Measurements from ENCODE around the gene COL17A1. TPM values are rescaled to one million over a fixed set of nuclear protein-coding genes. Genes with fewer than 3 reads are reported as not detected.

COL17A1 gene
- total RNA-seq = 0.09 TPM
- 10 to 100 TPM in 1 of 8 donors, 1 to 10 TPM in 2, under 1 TPM in 5; 0.08 to 43.8 (median 0.35) TPM for polyA plus RNA-seq (ENCODE audit: insufficient read depth in 1 of 8, insufficient read length in 8 of 8, low replicate concordance in 1 of 8)
- long read RNA-seq, donor 1 = 0 reads
- long read RNA-seq, donor 2, partial matches to known transcripts = 5 of 5 reads
- long read RNA-seq, donor 2, other reads (novel, unspliced or antisense) = 0 of 5 reads
- long read RNA-seq, donor 3 = 0 reads
- long read RNA-seq, donor 4 = 0 reads
- long read RNA-seq, donor 5 = 0 reads
- long read RNA-seq, donor 6 = 0 reads
- long read RNA-seq, donor 7 = 0 reads
- long read RNA-seq, donor 8 = 0 reads
- long read RNA-seq, donor 9 = 0 reads
- long read RNA-seq, donor 10 = 0 reads
- long read RNA-seq, donor 11 = 0 reads

DNA sequence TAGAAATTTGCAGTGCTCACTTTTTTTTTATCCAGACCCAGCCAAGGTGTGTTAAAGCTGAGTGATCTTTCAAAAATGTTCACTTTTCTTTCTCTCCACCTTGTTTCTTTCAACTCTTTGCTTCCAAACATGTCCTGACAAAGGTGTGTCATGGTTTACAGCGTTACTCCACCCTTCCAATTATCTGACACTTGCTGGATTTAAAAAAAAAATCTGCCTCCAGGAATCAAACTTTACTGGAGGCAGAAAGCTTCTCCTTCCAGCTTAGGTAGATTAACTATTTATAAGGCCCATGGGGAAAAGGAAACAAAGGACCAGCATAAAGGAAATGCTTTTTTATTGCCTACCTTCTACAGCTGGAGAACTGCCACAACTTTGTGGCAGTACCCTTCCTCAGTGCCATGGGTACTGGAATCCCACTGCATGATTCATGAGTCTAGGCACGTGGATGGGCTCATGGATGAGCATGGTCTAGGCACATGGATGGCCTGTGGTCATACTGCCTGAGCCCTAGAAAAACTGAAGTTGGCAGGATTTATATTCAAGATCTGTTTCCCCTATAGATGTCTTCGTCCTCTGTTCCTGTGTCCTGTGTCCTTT, at the start of gene COL17A1:
COL17A1 (minus strand) TSS at position 80 of the 600 bp plus-strand sequence. CDS start 5,207 bp downstream, outside the sequence.
- no peaks in the 10 kb centered on the region for H3K9me3 ChIP-seq (replicated peaks; ENCODE audit: control insufficient read depth, low read depth, low read length)
- DNase-seq = no peak
- no peak within 1 kb of the TSS for H3K27ac ChIP-seq (ENCODE audit: low read length)
- WGBS (ENCODE audit: insufficient coverage) = 68% methylated on average over 2 of the region's 3 CpGs
- no peaks in the 10 kb centered on the region for H3K4me1 ChIP-seq (ENCODE audit: control insufficient read depth, insufficient read depth, low read length)
- H3K27me3 ChIP-seq (ENCODE audit: control insufficient read depth, insufficient read depth, low read length) = peaks cover 2% of the 10 kb centered on the region
- no peak within 1 kb of the TSS for H3K4me3 ChIP-seq (ENCODE audit: low read length)
- H3K36me3 ChIP-seq (ENCODE audit: control insufficient read depth, insufficient read depth, low read length) = no peaks in the 10 kb centered on the region

- no peaks in the 10 kb centered on the region for H3K36me3 ChIP-seq (ENCODE audit: control insufficient read depth, insufficient read depth, low read length)
- H3K27me3 ChIP-seq (ENCODE audit: control insufficient read depth, insufficient read depth, low read length) = peaks cover 4% of the 10 kb centered on the region
- no peak overlapping the region for H3K4me3 ChIP-seq (ENCODE audit: low read length)
- WGBS (ENCODE audit: insufficient coverage) = no CpG with 5 or more reads among the region's 3 CpGs
- no peaks in the 10 kb centered on the region for H3K9me3 ChIP-seq (replicated peaks; ENCODE audit: control insufficient read depth, low read depth, low read length)
- no peak for DNase-seq
- no peak overlapping the region for H3K27ac ChIP-seq (ENCODE audit: low read length)
- H3K4me1 ChIP-seq (ENCODE audit: control insufficient read depth, insufficient read depth, low read length) = no peaks in the 10 kb centered on the region
Observed at GRCh38 chr10:104130041-104130440, 44.4 kb upstream of the COL17A1 start.

- no peak overlapping the region for H3K4me3 ChIP-seq (ENCODE audit: low read length)
- WGBS (ENCODE audit: insufficient coverage) = no CpG with 5 or more reads among the region's 2 CpGs
- H3K27me3 ChIP-seq (ENCODE audit: control insufficient read depth, insufficient read depth, low read length) = no peaks in the 10 kb centered on the region
- no peak overlapping the region for H3K27ac ChIP-seq (ENCODE audit: low read length)
- H3K36me3 ChIP-seq (ENCODE audit: control insufficient read depth, insufficient read depth, low read length) = no peaks in the 10 kb centered on the region
- no peaks in the 10 kb centered on the region for H3K9me3 ChIP-seq (replicated peaks; ENCODE audit: control insufficient read depth, low read depth, low read length)
- no peak for DNase-seq
- no peaks in the 10 kb centered on the region for H3K4me1 ChIP-seq (ENCODE audit: control insufficient read depth, insufficient read depth, low read length)
Observed at GRCh38 chr10:104128214-104128613, 42.5 kb upstream of the COL17A1 start.

DNA sequence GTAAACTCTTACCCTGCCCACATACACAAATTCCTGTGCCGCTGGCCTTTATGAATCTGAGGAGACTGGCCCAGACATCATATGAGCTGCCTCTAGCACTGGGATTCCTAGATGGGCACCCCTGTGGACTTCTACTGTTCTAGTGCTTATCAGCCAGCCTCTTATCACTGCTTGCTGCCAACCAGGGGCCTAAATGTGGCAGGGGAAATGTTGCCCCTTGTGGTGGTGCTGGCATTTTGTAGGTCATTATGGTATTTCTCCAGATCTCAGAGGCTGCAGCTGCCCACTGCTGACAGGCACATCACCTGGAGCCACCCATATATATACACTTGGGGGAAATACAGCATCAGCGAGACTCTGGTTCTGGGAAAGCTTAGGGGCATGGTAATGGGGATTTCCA, 41.7 kb upstream of the COL17A1 start:
- Histone ChIP-seq H3K36me3 (ENCODE audit: control insufficient read depth, insufficient read depth, low read length) (no peaks in the 10 kb centered on the region), H3K4me1 (ENCODE audit: control insufficient read depth, insufficient read depth, low read length) (no peaks in the 10 kb centered on the region), H3K9me3 (replicated peaks; ENCODE audit: control insufficient read depth, low read depth, low read length) (no peaks in the 10 kb centered on the region), H3K4me3 (ENCODE audit: low read length) (no peak overlapping the region), H3K27ac (ENCODE audit: low read length) (no peak overlapping the region), H3K27me3 (ENCODE audit: control insufficient read depth, insufficient read depth, low read length) (no peaks in the 10 kb centered on the region)
- DNase-seq = no peak
- WGBS (ENCODE audit: insufficient coverage) = 88% methylated on average over 1 of the region's 2 CpGs

- Histone ChIP-seq H3K4me1 (ENCODE audit: control insufficient read depth, insufficient read depth, low read length) (peaks cover 4% of the 10 kb centered on the region), H3K4me3 (ENCODE audit: low read length) (no peak overlapping the region), H3K27ac (ENCODE audit: low read length) (no peak overlapping the region), H3K9me3 (replicated peaks; ENCODE audit: control insufficient read depth, low read depth, low read length) (no peaks in the 10 kb centered on the region), H3K36me3 (ENCODE audit: control insufficient read depth, insufficient read depth, low read length) (no peaks in the 10 kb centered on the region), H3K27me3 (ENCODE audit: control insufficient read depth, insufficient read depth, low read length) (no peaks in the 10 kb centered on the region)
- no CpG with 5 or more reads among the region's 1 CpG for WGBS (ENCODE audit: insufficient coverage)
- DNase-seq = peak; percentile 18
Observed at GRCh38 chr10:104123397-104123796, 37.7 kb upstream of the COL17A1 start.

DNA sequence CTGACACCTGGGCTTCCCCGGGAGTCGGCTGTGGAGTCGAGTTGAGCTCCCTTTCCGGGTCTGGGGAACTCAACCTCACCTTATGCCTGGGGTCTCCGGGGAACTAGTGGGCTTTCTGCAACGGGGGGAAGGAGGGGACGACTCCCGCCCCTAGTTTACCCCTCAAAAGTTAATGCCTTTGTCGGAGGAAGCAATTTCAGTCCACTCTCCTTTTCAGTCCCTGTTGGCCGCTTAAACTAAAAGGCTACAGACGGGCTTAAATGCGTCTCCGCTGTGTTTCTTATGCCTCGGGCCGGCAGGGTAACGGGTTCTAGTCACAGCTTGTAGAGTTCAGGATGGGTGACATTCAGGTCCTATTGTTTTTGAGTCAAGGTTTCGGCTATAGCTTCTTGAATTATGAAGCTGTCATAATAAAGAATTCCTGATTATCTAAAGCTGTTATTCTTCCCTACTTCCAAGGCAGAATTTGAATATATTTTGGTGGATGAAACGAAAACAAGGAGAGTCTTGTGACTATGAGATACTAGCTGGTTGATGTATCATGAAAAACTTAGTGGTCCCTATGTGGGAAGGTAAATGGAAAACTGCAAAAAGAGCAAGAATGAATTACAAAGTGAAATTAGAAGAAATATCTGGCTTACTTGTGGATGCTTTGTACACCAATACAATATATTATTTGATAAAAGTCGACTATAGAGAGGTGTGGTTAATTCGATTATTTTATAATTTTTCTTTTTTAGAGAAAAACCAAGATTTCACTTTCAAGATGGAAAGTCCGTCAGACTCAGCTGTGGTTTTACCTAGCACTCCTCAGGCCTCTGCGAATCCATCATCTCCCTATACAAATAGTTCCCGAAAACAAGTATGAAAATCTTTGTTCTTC, 36.8 kb upstream of the COL17A1 start:
- 0% methylated on average over 6 of the region's 23 CpGs for WGBS (ENCODE audit: insufficient coverage)
- no peaks in the 10 kb centered on the region for H3K9me3 ChIP-seq (replicated peaks; ENCODE audit: control insufficient read depth, low read depth, low read length)
- DNase-seq = no peak
- no peaks in the 10 kb centered on the region for H3K27me3 ChIP-seq (ENCODE audit: control insufficient read depth, insufficient read depth, low read length)
- peak overlapping the region; percentile 92 for H3K27ac ChIP-seq (ENCODE audit: low read length)
- H3K4me1 ChIP-seq (ENCODE audit: control insufficient read depth, insufficient read depth, low read length) = peaks cover 4% of the 10 kb centered on the region
- peak overlapping the region; percentile 83 for H3K4me3 ChIP-seq (ENCODE audit: low read length)
- H3K36me3 ChIP-seq (ENCODE audit: control insufficient read depth, insufficient read depth, low read length) = no peaks in the 10 kb centered on the region

DNA sequence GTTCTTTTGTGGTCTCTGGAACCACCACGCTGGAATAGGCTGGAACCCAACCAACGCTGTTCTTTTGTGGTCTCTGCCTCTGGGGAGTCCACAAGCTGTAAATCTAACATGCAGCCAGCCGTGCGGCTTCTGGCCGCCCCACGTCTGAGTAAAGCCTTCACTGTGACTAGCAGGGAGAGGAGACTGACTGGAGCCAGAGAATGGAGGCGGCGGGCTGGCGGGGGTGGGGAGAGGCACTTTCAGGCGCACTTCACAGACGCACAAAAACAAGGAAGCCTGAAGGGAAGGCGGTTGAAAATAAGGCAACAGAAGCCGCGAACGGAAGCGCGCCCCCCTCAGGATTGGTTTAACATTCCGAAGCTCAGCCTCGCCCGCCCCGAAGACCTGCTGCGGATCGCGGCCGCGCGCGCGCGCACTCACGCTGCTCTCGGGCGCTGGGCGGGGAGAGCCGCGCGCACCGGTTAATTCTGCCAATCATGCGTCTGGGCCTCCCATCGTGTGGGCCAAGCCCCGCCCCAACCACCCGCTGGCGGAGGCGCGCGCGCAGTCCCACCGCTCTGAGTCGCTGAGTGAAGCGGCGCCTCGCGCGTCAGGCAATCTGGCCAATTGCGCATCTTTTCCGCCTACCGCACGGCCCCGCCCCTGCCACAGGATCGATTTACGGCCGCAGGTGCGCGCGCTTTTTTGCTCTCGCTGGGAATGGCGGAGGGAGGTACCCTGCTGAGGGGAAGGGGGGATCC, 36.0 kb upstream of the COL17A1 start, which contains the start of gene SFR1:
SFR1 (plus strand) TSS at position 687 of the 740 bp plus-strand sequence; CDS start at position 700, 13 bp downstream.
- Histone ChIP-seq H3K4me1 (ENCODE audit: control insufficient read depth, insufficient read depth, low read length) (peaks cover 4% of the 10 kb centered on the region), H3K4me3 (ENCODE audit: low read length) (peak within 1 kb of the TSS; percentile 83), H3K9me3 (replicated peaks; ENCODE audit: control insufficient read depth, low read depth, low read length) (no peaks in the 10 kb centered on the region), H3K27me3 (ENCODE audit: control insufficient read depth, insufficient read depth, low read length) (no peaks in the 10 kb centered on the region), H3K36me3 (ENCODE audit: control insufficient read depth, insufficient read depth, low read length) (no peaks in the 10 kb centered on the region), H3K27ac (ENCODE audit: low read length) (peak within 1 kb of the TSS; percentile 97)
- peak; percentile 100 for DNase-seq
- WGBS (ENCODE audit: insufficient coverage) = under 1% methylated on average over 66 of the region's 67 CpGs

DNA sequence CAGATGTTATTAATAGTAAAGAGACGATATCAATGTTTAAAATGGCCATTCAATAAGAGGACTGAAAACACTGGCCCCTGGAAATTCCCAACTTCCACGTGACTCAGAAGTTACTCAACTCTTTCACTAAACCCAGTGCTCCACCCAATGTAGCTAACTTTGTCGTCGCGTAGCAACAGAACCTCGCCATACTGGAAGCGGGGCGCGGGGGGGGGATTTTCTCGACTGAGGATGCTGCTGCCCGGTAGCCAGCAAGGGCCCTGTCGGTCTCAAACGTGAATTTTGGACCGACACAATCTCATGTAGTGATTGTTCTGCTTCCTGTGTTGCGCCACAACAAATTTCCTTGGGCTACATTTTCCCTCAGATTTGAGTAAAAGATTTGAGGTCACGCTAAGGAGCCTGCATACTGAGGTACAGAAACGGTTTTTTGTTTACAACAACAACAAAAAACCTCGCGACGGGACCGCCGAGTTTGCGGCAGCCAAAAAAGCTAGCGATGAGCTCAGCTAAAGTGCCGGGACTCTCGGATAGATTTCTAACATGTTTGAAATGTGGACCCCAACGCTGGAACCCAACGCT, 35.3 kb upstream of the COL17A1 start:
- Histone ChIP-seq H3K27ac (ENCODE audit: low read length) (peak overlapping the region; percentile 97), H3K4me1 (ENCODE audit: control insufficient read depth, insufficient read depth, low read length) (peaks cover 4% of the 10 kb centered on the region), H3K9me3 (replicated peaks; ENCODE audit: control insufficient read depth, low read depth, low read length) (no peaks in the 10 kb centered on the region), H3K4me3 (ENCODE audit: low read length) (peak overlapping the region; percentile 57), H3K27me3 (ENCODE audit: control insufficient read depth, insufficient read depth, low read length) (no peaks in the 10 kb centered on the region), H3K36me3 (ENCODE audit: control insufficient read depth, insufficient read depth, low read length) (no peaks in the 10 kb centered on the region)
- 0% methylated on average over 16 of the region's 28 CpGs for WGBS (ENCODE audit: insufficient coverage)
- peak; percentile 98 for DNase-seq

- no peaks in the 10 kb centered on the region for H3K27me3 ChIP-seq (ENCODE audit: control insufficient read depth, insufficient read depth, low read length)
- H3K36me3 ChIP-seq (ENCODE audit: control insufficient read depth, insufficient read depth, low read length) = no peaks in the 10 kb centered on the region
- H3K4me1 ChIP-seq (ENCODE audit: control insufficient read depth, insufficient read depth, low read length) = peaks cover 4% of the 10 kb centered on the region
- no peak for DNase-seq
- H3K27ac ChIP-seq (ENCODE audit: low read length) = peak overlapping the region; percentile 97
- no peaks in the 10 kb centered on the region for H3K9me3 ChIP-seq (replicated peaks; ENCODE audit: control insufficient read depth, low read depth, low read length)
- WGBS (ENCODE audit: insufficient coverage) = no CpG with 5 or more reads among the region's 2 CpGs
- peak overlapping the region; percentile 57 for H3K4me3 ChIP-seq (ENCODE audit: low read length)
Observed at GRCh38 chr10:104120512-104120902, 34.8 kb upstream of the COL17A1 start.

Measured in muscle of leg (tissue), 16 donors.